Ovary (tissue), 3 donors: ENCODE results near the gene ADARB2.
"Not testable (repeated sequence)": the region's sequence is repeated elsewhere in the genome, so short reads cannot be mapped to it uniquely, and the experiment has no call there.

ENCODE experiments used
- CTCF ChIP-seq, 3 donors: fragments of 450-650 bp in 2 of 3; fragments of 200-600 bp in 1 of 3; IDR thresholded peaks; one replicate each; pipeline versions ENCODE4 v1.5.1 to v1.8.0; 2016 to 2022; ENCODE audit warnings: antibody characterized with exemption in 3 of 3, mild to moderate bottlenecking in 1 of 3
- EP300 ChIP-seq: sonication (generic); formaldehyde crosslinking; IDR thresholded peaks from one replicate; pipeline ENCODE4 v1.6.1; 2017; ENCODE audit warnings: antibody characterized with exemption
- POLR2A ChIP-seq: fragments of 450-650 bp; IDR thresholded peaks from one replicate; pipeline ENCODE4 v1.6.1; 2017; ENCODE audit warnings: antibody characterized with exemption, mild to moderate bottlenecking, moderate library complexity
- donor health status: DM: no; HTN: no; CAD: no.

DNA sequence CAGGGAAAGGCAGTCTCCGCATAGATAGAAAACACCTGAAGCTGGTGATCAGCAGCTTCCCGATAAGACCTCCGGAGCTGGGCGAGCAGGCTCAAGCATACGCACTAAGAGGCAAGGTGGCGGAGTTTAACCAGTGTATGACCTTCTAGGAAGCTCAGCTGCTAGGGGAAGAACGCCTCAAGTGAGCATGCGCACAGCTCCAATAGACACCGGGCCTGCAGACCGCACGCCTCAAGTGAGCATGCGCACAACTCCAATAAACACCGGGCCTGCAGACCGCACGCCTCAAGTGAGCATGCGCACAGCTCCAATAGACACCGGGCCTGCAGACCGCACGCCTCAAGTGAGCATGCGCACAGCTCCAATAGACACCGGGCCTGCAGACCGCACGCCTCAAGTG is 35.9 kb upstream of the ADARB2 start:
- not testable (repeated sequence) for TF ChIP-seq POLR2A; EP300; CTCF (IDR thresholded peaks at IDR 0.05)
